ENCODE data around the gene CPLX1.

GRCh38 chr4:788006-788635 is 37.8 kb downstream of the CPLX1 start:
- TF ChIP-seq CTCF (IDR thresholded peaks at IDR 0.05) (no peak), POLR2A (IDR thresholded peaks at IDR 0.05) (no peak)

Measured in testis (tissue), 2 donors.